Ovary (tissue), 9 donors: ENCODE measurements around the gene TBC1D2. TPM values are rescaled to one million over a fixed set of nuclear protein-coding genes. Genes with fewer than 3 reads are reported as not detected.
"Not testable (repeated sequence)": the region's sequence is repeated elsewhere in the genome, so short reads cannot be mapped to it uniquely, and the experiment has no call there.

Source experiments
- DNase-seq, 5 donors: peaks; one replicate each; pipeline ENCODE4 v3.0.0-alpha.2; 2019 to 2020
- H3K27ac ChIP-seq, 2 donors: fragments of 200-600 bp; one replicate each; pipeline versions ENCODE4 v1.5.1 to v1.8.0; 2019 to 2022
- H3K27me3 ChIP-seq: fragments of 200-600 bp; one replicate; pipeline ENCODE4 v1.8.0; 2022
- H3K36me3 ChIP-seq: fragments of 200-600 bp; sonication (generic); one replicate; pipeline ENCODE4 v1.5.1; 2019
- H3K4me1 ChIP-seq: one replicate; pipeline ENCODE4 v1.8.1; 2013; ENCODE audit warnings: mild to moderate bottlenecking, moderate library complexity; ENCODE audit not compliant: insufficient read depth
- H3K4me3 ChIP-seq: fragments of 200-600 bp; sonication (generic); one replicate; pipeline ENCODE4 v1.5.1; 2017
- H3K9me3 ChIP-seq, 2 donors: fragments of 200-600 bp in 1 of 2; sonication (generic) in 1 of 2; one replicate each; pipeline versions ENCODE4 v1.5.1 to v1.8.1; 2013 to 2019; ENCODE audit warnings: mild to moderate bottlenecking in 1 of 2, moderate library complexity in 1 of 2
- CTCF ChIP-seq, 3 donors: fragments of 450-650 bp in 2 of 3; fragments of 200-600 bp in 1 of 3; IDR thresholded peaks; one replicate each; pipeline versions ENCODE4 v1.5.1 to v1.8.0; 2016 to 2022; ENCODE audit warnings: antibody characterized with exemption in 3 of 3, mild to moderate bottlenecking in 1 of 3
- EP300 ChIP-seq: sonication (generic); formaldehyde crosslinking; IDR thresholded peaks from one replicate; pipeline ENCODE4 v1.6.1; 2017; ENCODE audit warnings: antibody characterized with exemption
- POLR2A ChIP-seq: fragments of 450-650 bp; IDR thresholded peaks from one replicate; pipeline ENCODE4 v1.6.1; 2017; ENCODE audit warnings: antibody characterized with exemption, mild to moderate bottlenecking, moderate library complexity
- WGBS, 3 donors: extraction: QIAGEN DNeasy Blood & Tissue Kit in 1 of 3; methylation state at CpG; one replicate each; pipeline versions ENCODE4 v1.1.5 to v1.1.7; 2013 to 2017; 5-methylcytosine and 5-hydroxymethylcytosine counted together
- intact Hi-C, 4 donors: fragments of 100-400 bp; cut with DNase I; formaldehyde crosslinking; loops; one replicate each; pipeline versions ENCODE4 v1.11.0 to v1.15.1; 2022 to 2023
- polyA plus RNA-seq, 2 donors: library from polyadenylated mRNA; stranded (reverse); fragments of 200-250 nt in 1 of 2; fragments of 350-450 nt in 1 of 2; fragmentation: Illumina TruSeq in 1 of 2; extraction: RNeasy Lipid Tissue Mini Kit (QIAGEN cat#74804) in 1 of 2; gene quantifications; one replicate each; pipeline ENCODE4 v1.2.3, GENCODE V29; 2013 to 2014
- total RNA-seq, 7 donors: library from RNA; depleted of rRNA in 2 of 7; stranded (reverse); fragments of >200 nt in 2 of 7; fragmentation: NEBNext Ultra II Directional in 3 of 7; extraction: Animal tissue kit (Norgen Biotek cat#: 25700) in 3 of 7; gene quantifications; one replicate each; pipeline versions ENCODE4 v1.1.0 to v1.2.4, GENCODE V29; 2016 to 2023
- donor health status: DM: no; HTN: no; CAD: no; lungs with moderate emphysema.
- donor health status: DM: no; HTN: no; CAD: no.
- donor health status: Bipolar disorder and iron deficiency.
- donor health status: DM: yes; HTN: yes; CAD: no.
- donor health status: DM: no; HTN: no; CAD: no.
- donor health status: DM: yes; HTN: yes; CAD: no.

The TBC1D2 gene
- total and polyA plus RNA-seq, 9 donors: 1.7 to 11.3 (median 4.4) TPM

GRCh38 chr9:98175028-98175569 lies 80.3 kb downstream of the TBC1D2 start:
- Histone ChIP-seq H3K4me3 (no peak overlapping the region), H3K36me3 (no peaks in the 10 kb centered on the region), H3K9me3 (no peaks in the 10 kb centered on the region), H3K27ac (no peak overlapping the region), H3K4me1 (no peaks in the 10 kb centered on the region), H3K27me3 (no peaks in the 10 kb centered on the region)
- no peak for DNase-seq
- intact Hi-C loops: no loop called here
- TF ChIP-seq EP300 (no peak), CTCF (IDR thresholded peaks at IDR 0.05) (no peak), POLR2A (no peak)
- WGBS, 3 donors: 49 to 55% (median 54%) methylated on average over 6 of the region's 6 CpGs

GRCh38 chr9:98174502-98174918 lies 80.9 kb downstream of the TBC1D2 start:
- H3K27ac ChIP-seq, intact Hi-C loops, H3K36me3 ChIP-seq, H3K27me3 ChIP-seq, H3K4me3 ChIP-seq, H3K4me1 ChIP-seq, DNase-seq, H3K9me3 ChIP-seq: not testable (repeated sequence)
- WGBS, 3 donors: 81 to 92% (median 88%) methylated on average over 5 of the region's 5 CpGs

GRCh38 chr9:98173181-98173580 lies 82.3 kb downstream of the TBC1D2 start:
- intact Hi-C loops: no loop called here
- 76 to 84% (median 81%) methylated on average over 16 of the region's 16 CpGs for WGBS, 3 donors
- Histone ChIP-seq H3K27ac (no peak overlapping the region), H3K9me3 (no peaks in the 10 kb centered on the region), H3K27me3 (no peaks in the 10 kb centered on the region), H3K4me3 (no peak overlapping the region), H3K4me1 (no peaks in the 10 kb centered on the region), H3K36me3 (no peaks in the 10 kb centered on the region)
- DNase-seq: no peak
- TF ChIP-seq POLR2A (no peak), EP300 (no peak), CTCF (IDR thresholded peaks at IDR 0.05) (no peak)

- Histone ChIP-seq H3K4me3 (no peak overlapping the region), H3K4me1 (no peaks in the 10 kb centered on the region), H3K9me3 (no peaks in the 10 kb centered on the region), H3K27ac (no peak overlapping the region), H3K36me3 (no peaks in the 10 kb centered on the region), H3K27me3 (no peaks in the 10 kb centered on the region)
- TF ChIP-seq CTCF (IDR thresholded peaks at IDR 0.05): no peak
- no peak for TF ChIP-seq EP300
- no peak for TF ChIP-seq POLR2A
- no peak for DNase-seq
- WGBS, 3 donors: 89 to 100% (median 91%) methylated on average over 3 of the region's 3 CpGs
- intact Hi-C loops: no loop called here
These were observed 82.8 kb downstream of the TBC1D2 start for GRCh38 chr9:98172604-98173003.

GRCh38 chr9:98171176-98171925 lies 84.1 kb downstream of the TBC1D2 start:
- intact Hi-C loops: no loop called here
- no peak for DNase-seq
- WGBS, 3 donors: 37 to 45% (median 42%) methylated on average over 16 of the region's 16 CpGs

More at GRCh38 chr9:98171176-98171925, 84.1 kb downstream of the TBC1D2 start:
- no peak overlapping the region for H3K27ac ChIP-seq
- TF ChIP-seq CTCF (IDR thresholded peaks at IDR 0.05) (no peak), EP300 (no peak), POLR2A (no peak)
- H3K9me3 ChIP-seq: no peaks in the 10 kb centered on the region
- H3K4me1 ChIP-seq: no peaks in the 10 kb centered on the region
- no peaks in the 10 kb centered on the region for H3K36me3 ChIP-seq
- H3K4me3 ChIP-seq: no peak overlapping the region
- no peaks in the 10 kb centered on the region for H3K27me3 ChIP-seq
